Thyroid gland (tissue), 4 donors: ENCODE results near the gene TANC1. TPM values are rescaled to one million over a fixed set of nuclear protein-coding genes. Genes with fewer than 3 reads are reported as not detected.
"Not testable (repeated sequence)": the region's sequence is repeated elsewhere in the genome, so short reads cannot be mapped to it uniquely, and the experiment has no call there.

Experiments
- DNase-seq, 2 donors: peaks; one replicate each; pipeline ENCODE4 v3.0.0-alpha.2; 2019
- H3K27ac ChIP-seq, 3 donors: fragments of 200-600 bp; sonication (generic); 1 replicate in 2 of 3; 2 replicates in 1 of 3; pipeline ENCODE4 v1.5.1; 2016 to 2019; ENCODE audit warnings: mild to moderate bottlenecking in 1 of 3, moderate library complexity in 1 of 3
- H3K27me3 ChIP-seq: fragments of 200-600 bp; sonication (generic); one replicate; pipeline ENCODE4 v1.5.1; 2019
- H3K36me3 ChIP-seq, 2 donors: fragments of 200-600 bp; sonication (generic); one replicate each; pipeline ENCODE4 v1.5.1; 2016 to 2019
- H3K4me1 ChIP-seq, 2 donors: fragments of 200-600 bp; sonication (generic); one replicate each; pipeline ENCODE4 v1.5.1; 2017 to 2019
- H3K4me3 ChIP-seq, 3 donors: fragments of 200-600 bp; sonication (generic); replicated peaks in 1 of 3; 1 replicate in 2 of 3; 2 replicates in 1 of 3; pipeline ENCODE4 v1.5.1; 2016; ENCODE audit warnings: mild to moderate bottlenecking in 1 of 3
- H3K9me3 ChIP-seq: fragments of 200-600 bp; sonication (generic); one replicate; pipeline ENCODE4 v1.5.1; 2017
- POLR2A ChIP-seq, 2 donors: fragments of 450-650 bp; IDR thresholded peaks; one replicate each; pipeline ENCODE4 v1.6.1; 2017; ENCODE audit warnings: antibody characterized with exemption in 2 of 2, mild to moderate bottlenecking in 2 of 2, moderate library complexity in 1 of 2
- WGBS, 2 donors: methylation state at CpG; one replicate each; pipeline ENCODE4 v1.1.5; 2017; 5-methylcytosine and 5-hydroxymethylcytosine counted together
- intact Hi-C: fragments of 100-400 bp; cut with DNase I; formaldehyde crosslinking; loops from one replicate; pipeline ENCODE4 v1.15.1; 2023
- total RNA-seq, 4 donors: library from RNA; depleted of rRNA; stranded (reverse); fragments of >200 nt; gene quantifications; one replicate each; pipeline ENCODE4 v1.2.3, GENCODE V29; 2016
- TF ChIP-seq, protein P1 (sequence below), 6 experiments: fragments of 200-600 bp in 3 of 6; fragments of 450-650 bp in 3 of 6; sonication (generic) in 3 of 6; IDR thresholded peaks; one replicate each; pipeline ENCODE4 v1.5.1; 2016 to 2019; ENCODE audit warnings: antibody characterized with exemption in 6 of 6, mild to moderate bottlenecking in 2 of 6, inconsistent platforms in 1 of 6, moderate library complexity in 1 of 6

TANC1 gene
- total RNA-seq, 4 donors from 2014 or later: 51.1 to 93.8 (median 63.6) TPM

DNA sequence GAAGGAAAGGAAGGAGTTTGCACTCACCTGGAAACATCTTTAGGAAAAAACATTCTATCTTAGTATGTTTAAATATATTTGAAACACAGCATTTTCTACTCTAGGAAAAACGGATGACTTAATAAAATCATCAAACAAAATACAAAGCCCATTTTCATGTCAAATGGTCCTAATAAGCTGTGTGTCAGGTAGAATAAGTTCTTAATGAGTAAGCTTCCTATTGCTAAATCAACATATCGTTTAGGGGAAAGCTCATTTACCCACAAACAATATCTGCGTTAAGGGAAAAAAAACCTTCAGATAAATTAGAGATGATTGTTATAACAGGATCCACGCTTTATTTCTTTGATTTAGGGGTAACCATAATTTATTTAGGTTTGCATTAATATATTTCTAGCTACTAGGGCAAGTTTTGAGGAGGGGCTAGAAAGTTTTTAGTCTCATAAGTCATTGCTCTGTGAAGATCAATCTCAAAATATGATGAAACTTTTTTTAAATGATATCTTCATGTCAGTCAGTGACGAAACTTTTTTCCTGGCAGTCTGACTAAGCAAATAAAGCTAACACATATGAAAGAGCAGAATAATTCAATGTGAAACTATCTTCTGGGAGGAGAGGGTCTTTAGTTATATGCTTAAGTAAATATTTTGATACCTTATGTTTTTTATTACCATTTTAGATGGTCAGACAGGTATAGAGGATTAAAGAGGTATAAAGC is 170.9 kb downstream of the TANC1 start:
- Histone ChIP-seq H3K9me3 (no peaks in the 10 kb centered on the region), H3K4me3 (no peak overlapping the region), H3K27ac (peak overlapping the region in 2 of 3 donors; percentile 40 to 81), H3K27me3 (no peaks in the 10 kb centered on the region), H3K36me3 (no peaks in the 10 kb centered on the region), H3K4me1 (peaks cover 54 to 67% of the 10 kb centered on the region in 2 donors)
- TF ChIP-seq POLR2A (IDR thresholded peaks at IDR 0.05): no peak
- TF ChIP-seq, protein P1, sequence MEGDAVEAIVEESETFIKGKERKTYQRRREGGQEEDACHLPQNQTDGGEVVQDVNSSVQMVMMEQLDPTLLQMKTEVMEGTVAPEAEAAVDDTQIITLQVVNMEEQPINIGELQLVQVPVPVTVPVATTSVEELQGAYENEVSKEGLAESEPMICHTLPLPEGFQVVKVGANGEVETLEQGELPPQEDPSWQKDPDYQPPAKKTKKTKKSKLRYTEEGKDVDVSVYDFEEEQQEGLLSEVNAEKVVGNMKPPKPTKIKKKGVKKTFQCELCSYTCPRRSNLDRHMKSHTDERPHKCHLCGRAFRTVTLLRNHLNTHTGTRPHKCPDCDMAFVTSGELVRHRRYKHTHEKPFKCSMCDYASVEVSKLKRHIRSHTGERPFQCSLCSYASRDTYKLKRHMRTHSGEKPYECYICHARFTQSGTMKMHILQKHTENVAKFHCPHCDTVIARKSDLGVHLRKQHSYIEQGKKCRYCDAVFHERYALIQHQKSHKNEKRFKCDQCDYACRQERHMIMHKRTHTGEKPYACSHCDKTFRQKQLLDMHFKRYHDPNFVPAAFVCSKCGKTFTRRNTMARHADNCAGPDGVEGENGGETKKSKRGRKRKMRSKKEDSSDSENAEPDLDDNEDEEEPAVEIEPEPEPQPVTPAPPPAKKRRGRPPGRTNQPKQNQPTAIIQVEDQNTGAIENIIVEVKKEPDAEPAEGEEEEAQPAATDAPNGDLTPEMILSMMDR (IDR thresholded peaks at IDR 0.05): no peak
- DNase-seq: no peak
- 76 to 79% methylated on average over 5 of the region's 5 CpGs for WGBS, 2 donors
- intact Hi-C loops: no loop called here

DNA sequence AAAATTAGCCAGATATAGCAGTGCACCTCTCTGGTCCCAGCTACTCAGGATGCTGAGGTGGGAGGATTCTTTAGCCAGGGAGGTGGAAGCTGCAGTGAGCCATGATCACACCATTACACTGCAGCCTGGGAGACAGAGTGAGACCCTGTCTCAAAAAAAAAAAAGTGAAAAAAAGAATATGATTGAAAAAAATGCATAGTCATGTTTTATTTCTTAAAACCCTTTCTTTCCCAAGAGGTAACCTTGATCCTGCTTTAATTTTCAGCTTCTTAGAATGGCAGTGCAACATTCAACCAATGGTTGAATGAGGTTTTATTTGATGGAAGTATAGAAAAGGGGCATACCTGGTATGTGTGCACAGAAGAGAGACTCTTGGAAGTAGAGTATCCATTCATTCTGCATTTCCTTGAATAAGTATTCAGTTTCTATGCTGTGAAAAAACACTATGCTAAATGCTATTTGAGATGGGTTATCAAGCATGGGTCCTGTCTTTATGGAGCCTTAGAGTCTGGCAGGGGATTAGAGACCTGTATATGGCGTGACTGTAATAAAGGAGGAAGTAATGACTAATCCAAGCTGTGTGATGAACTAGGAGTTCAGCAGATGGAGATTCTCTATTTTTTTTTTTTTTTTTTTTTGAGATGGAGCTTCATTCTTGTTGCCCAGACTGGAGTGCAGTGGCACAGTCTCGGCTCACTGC is 171.8 kb downstream of the TANC1 start:
- Histone ChIP-seq H3K4me3 (no peak overlapping the region), H3K27me3 (no peaks in the 10 kb centered on the region), H3K27ac (peak overlapping the region in 1 of 3 donors; percentile 81), H3K4me1 (peaks cover 46 to 59% of the 10 kb centered on the region in 2 donors), H3K36me3 (no peaks in the 10 kb centered on the region), H3K9me3 (no peaks in the 10 kb centered on the region)
- TF ChIP-seq POLR2A (IDR thresholded peaks at IDR 0.05): no peak
- TF ChIP-seq, protein P1 (IDR thresholded peaks at IDR 0.05): no peak
- intact Hi-C loops: no loop called here
- WGBS, 2 donors: 88 to 91% methylated on average over 2 of the region's 2 CpGs
- DNase-seq: no peak

DNA sequence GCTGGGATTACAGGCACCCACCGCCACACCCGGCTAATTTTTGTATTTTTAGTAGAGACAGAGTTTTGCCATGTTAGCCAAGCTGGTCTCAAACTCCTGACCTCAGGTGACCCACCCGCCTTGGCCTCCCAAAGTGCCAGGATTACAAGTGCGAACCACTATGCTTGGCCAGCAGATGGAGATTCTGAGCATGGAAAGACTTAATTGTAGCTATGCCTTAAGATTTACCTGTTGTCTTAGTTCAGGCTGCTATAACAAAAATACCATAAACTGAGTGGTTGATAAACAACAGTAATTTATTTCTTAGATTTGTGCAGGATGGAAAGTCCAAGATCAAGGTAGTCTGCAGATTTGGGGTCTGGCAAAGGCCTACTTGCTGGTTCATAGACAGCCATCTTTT is 172.4 kb downstream of the TANC1 start:
- H3K4me1 ChIP-seq: peaks cover 40 to 53% of the 10 kb centered on the region in 2 donors
- H3K4me3 ChIP-seq, intact Hi-C loops, DNase-seq, H3K36me3 ChIP-seq, H3K27ac ChIP-seq, H3K27me3 ChIP-seq, H3K9me3 ChIP-seq: not testable (repeated sequence)
- WGBS, 2 donors: 94 to 98% methylated on average over 4 of the region's 4 CpGs

DNA sequence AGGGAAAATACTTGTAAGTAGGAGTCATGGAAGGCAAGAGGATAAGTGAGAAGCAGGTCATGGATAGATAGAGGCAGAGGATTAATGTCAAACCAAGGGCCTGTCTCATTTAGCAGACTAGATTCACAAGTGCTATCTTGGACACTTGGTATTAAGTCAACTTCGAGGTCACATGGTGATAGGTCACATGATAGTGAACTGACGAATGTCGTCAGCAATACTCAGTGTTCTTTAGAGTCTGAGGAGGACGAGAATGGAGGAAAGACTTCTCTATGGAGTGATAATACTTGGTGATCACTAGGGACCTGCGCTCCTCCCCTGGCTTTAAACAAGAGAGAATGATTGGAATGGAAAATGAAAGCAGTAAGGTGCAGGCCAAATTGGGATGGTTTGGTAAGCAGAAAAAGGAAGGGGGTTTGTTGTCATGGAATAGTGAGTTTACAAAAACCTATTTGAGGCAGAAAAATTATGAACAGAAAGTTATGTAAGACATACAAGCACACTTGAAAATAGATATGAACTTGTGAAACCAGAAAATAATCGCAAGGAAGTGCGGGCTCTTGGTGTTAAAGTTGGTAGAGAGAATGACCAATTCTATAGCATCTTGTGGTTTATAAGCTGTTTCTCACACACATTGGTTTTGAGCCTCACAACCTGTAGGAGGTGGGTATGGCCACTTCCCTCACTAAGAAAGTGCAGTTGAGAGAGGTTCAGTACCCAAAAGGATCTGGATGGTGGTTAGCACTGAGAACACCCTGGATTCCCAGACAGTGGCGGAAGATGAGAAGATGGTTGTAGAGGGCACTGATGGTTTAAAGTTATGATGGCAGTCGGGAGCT is 176.6 kb downstream of the TANC1 start:
- intact Hi-C loops: no loop called here
- H3K36me3 ChIP-seq: no peaks in the 10 kb centered on the region
- 88 to 92% methylated on average over 9 of the region's 9 CpGs for WGBS, 2 donors

More for the DNA sequence above, 176.6 kb downstream of the TANC1 start:
- no peak for DNase-seq
- Histone ChIP-seq H3K27me3 (no peaks in the 10 kb centered on the region), H3K27ac (peak overlapping the region in 1 of 3 donors; percentile 83), H3K4me3 (no peak overlapping the region), H3K9me3 (no peaks in the 10 kb centered on the region), H3K4me1 (peaks cover 18 to 33% of the 10 kb centered on the region in 2 donors)
- TF ChIP-seq, protein P1 (IDR thresholded peaks at IDR 0.05): no peak
- TF ChIP-seq POLR2A (IDR thresholded peaks at IDR 0.05): no peak
